H1 (cell line): Measurements from ENCODE around the gene TMEM116. TPM values are rescaled to one million over a fixed set of nuclear protein-coding genes. Genes with fewer than 3 reads are reported as not detected.

Experiments used
- CTCF ChIA-PET: fragments of 300-600 bp; sonication (Branson Sonifier 250); formaldehyde crosslinking; loops from one replicate; lab custom pipeline; 2021; ENCODE audit not compliant: partially characterized antibody; lab: Charles Lee
- POLR2A ChIA-PET: fragments of 300-600 bp; sonication (Branson Sonifier 250); formaldehyde crosslinking; loops from one replicate; lab custom pipeline; 2021; ENCODE audit warnings: inconsistent platforms; ENCODE audit not compliant: partially characterized antibody; lab: Charles Lee
- DNase-seq, 2 experiments: peaks; one replicate each; pipeline versions ENCODE4 v3.0.0 to v3.0.0-alpha.2; 2010 to 2022; ENCODE audit warnings: low spot score in 2 of 2, low read depth in 1 of 2, mixed read lengths in 1 of 2
- FAIRE-seq: peaks from 2 replicates; lab custom pipeline; 2011; peaks lifted over from hg19 to GRCh38; lab: Jason Lieb, UNC
- H2AFZ ChIP-seq: 2 replicates; pipeline ENCODE4 v1.8.1; 2012; ENCODE audit warnings: low read length, inconsistent platforms
- H2AK5ac ChIP-seq: 2 replicates; pipeline ENCODE4 v1.6.1; 2013; ENCODE audit warnings: low read depth, low read length
- H2BK120ac ChIP-seq: replicated peaks from 2 replicates; pipeline ENCODE3; 2013; ENCODE audit warnings: low read depth, low read length, inconsistent platforms
- H2BK12ac ChIP-seq: 2 replicates; pipeline ENCODE4 v1.6.1; 2013; ENCODE audit warnings: low read depth, low read length
- H2BK15ac ChIP-seq: 2 replicates; pipeline ENCODE4 v1.6.1; 2013; ENCODE audit warnings: low read length
- H2BK20ac ChIP-seq: 2 replicates; pipeline ENCODE4 v1.6.1; 2013; ENCODE audit warnings: low read length
- H2BK5ac ChIP-seq: 2 replicates; pipeline ENCODE4 v1.6.1; 2013; ENCODE audit warnings: low read depth, low read length
- H3K14ac ChIP-seq: 2 replicates; pipeline ENCODE4 v1.6.1; 2013; ENCODE audit warnings: inconsistent platforms; ENCODE audit not compliant: insufficient read length
- H3K18ac ChIP-seq: 2 replicates; pipeline ENCODE4 v1.6.1; 2013; ENCODE audit warnings: low read length; ENCODE audit errors: extremely low read depth
- H3K23ac ChIP-seq: 2 replicates; pipeline ENCODE4 v1.6.1; 2013; ENCODE audit warnings: inconsistent platforms; ENCODE audit not compliant: insufficient read length
- H3K23me2 ChIP-seq: 2 replicates; pipeline ENCODE4 v1.6.1; 2013; ENCODE audit warnings: low read depth, low read length
- H3K27ac ChIP-seq: 2 replicates; pipeline ENCODE4 v1.6.1; 2011; ENCODE audit warnings: low read depth, low read length, inconsistent platforms
- H3K27me3 ChIP-seq, 4 experiments: replicated peaks in 1 of 4; 1 replicate in 1 of 4; 2 replicates in 3 of 4; pipeline versions ENCODE4 v1.6.1 to v1.8.1; 2011 to 2013; ENCODE audit warnings: low read length in 3 of 4, mild to moderate bottlenecking in 3 of 4, inconsistent platforms in 2 of 4, mixed read lengths in 2 of 4, moderate library complexity in 1 of 4; ENCODE audit not compliant: control insufficient read depth in 3 of 4, insufficient read depth in 3 of 4; ENCODE audit errors: extremely low read depth in 1 of 4
- H3K36me3 ChIP-seq, 4 experiments: 2 replicates each; pipeline versions ENCODE4 v1.6.1 to v1.8.1; 2011 to 2013; ENCODE audit warnings: mild to moderate bottlenecking in 4 of 4, low read length in 3 of 4, moderate library complexity in 2 of 4, control low read depth in 1 of 4, inconsistent platforms in 1 of 4; ENCODE audit not compliant: insufficient read depth in 4 of 4, control insufficient read depth in 2 of 4
- H3K4ac ChIP-seq: replicated peaks from 2 replicates; pipeline ENCODE3; 2013; ENCODE audit warnings: low read length, low read depth, mixed read lengths, inconsistent platforms; ENCODE audit not compliant: insufficient read length
- H3K4me1 ChIP-seq, 4 experiments: replicated peaks in 1 of 4; 1 replicate in 1 of 4; 2 replicates in 3 of 4; pipeline versions ENCODE4 v1.6.1 to v1.8.1; 2011 to 2013; ENCODE audit warnings: low read length in 3 of 4, inconsistent platforms in 2 of 4, mixed read lengths in 1 of 4; ENCODE audit not compliant: insufficient read depth in 4 of 4, control insufficient read depth in 3 of 4
- H3K4me2 ChIP-seq, 2 experiments: 2 replicates each; pipeline versions ENCODE4 v1.6.1 to v1.8.1; 2011 to 2013; ENCODE audit warnings: low read depth in 2 of 2, low read length in 2 of 2, control low read depth in 1 of 2, inconsistent platforms in 1 of 2, mild to moderate bottlenecking in 1 of 2; ENCODE audit not compliant: insufficient read depth in 1 of 2
- H3K4me3 ChIP-seq, 4 experiments: fragments of 200-600, 300-600 bp in 1 of 4; sonication (generic), shearing (Covaris generic), sonication (Bioruptor Twin) in 1 of 4; 2 replicates each; pipeline versions ENCODE4 v1.5.1 to v1.8.1; 2011 to 2016; ENCODE audit warnings: low read length in 4 of 4, low read depth in 3 of 4, control low read depth in 2 of 4, inconsistent platforms in 2 of 4, mild to moderate bottlenecking in 2 of 4, mixed read lengths in 1 of 4, moderate library complexity in 1 of 4; ENCODE audit not compliant: insufficient read depth in 2 of 4; ENCODE audit errors: extremely low read depth in 1 of 4
- H3K56ac ChIP-seq: replicated peaks from 2 replicates; pipeline ENCODE3; 2013; ENCODE audit warnings: low read depth, mild to moderate bottlenecking, mixed read lengths, low read length, inconsistent platforms; ENCODE audit not compliant: insufficient read length
- H3K79me1 ChIP-seq: 2 replicates; pipeline ENCODE4 v1.6.1; 2013; ENCODE audit warnings: low read depth, low read length, control low read depth
- H3K79me2 ChIP-seq, 2 experiments: 2 replicates each; pipeline versions ENCODE4 v1.6.1 to v1.8.1; 2012 to 2013; ENCODE audit warnings: low read length in 2 of 2, mild to moderate bottlenecking in 2 of 2, inconsistent platforms in 1 of 2; ENCODE audit not compliant: insufficient read depth in 2 of 2, control insufficient read depth in 1 of 2
- H3K9ac ChIP-seq, 4 experiments: replicated peaks in 1 of 4; 1 replicate in 1 of 4; 2 replicates in 3 of 4; pipeline versions ENCODE4 v1.6.1 to v1.8.1; 2011 to 2013; ENCODE audit warnings: low read depth in 3 of 4, low read length in 3 of 4, control low read depth in 2 of 4, mild to moderate bottlenecking in 2 of 4, moderate library complexity in 2 of 4, inconsistent platforms in 1 of 4; ENCODE audit errors: extremely low read depth in 1 of 4
- H3K9me3 ChIP-seq, 2 experiments: 2 replicates each; pipeline versions ENCODE4 v1.6.1 to v1.8.1; 2012 to 2013; ENCODE audit warnings: mild to moderate bottlenecking in 2 of 2, moderate library complexity in 2 of 2, control low read depth in 1 of 2, inconsistent platforms in 1 of 2, low read depth in 1 of 2, low read length in 1 of 2, mixed read lengths in 1 of 2; ENCODE audit not compliant: insufficient read depth in 2 of 2
- H4K20me1 ChIP-seq, 2 experiments: replicated peaks in 1 of 2; 2 replicates each; pipeline versions ENCODE3 to v1.8.1; 2011 to 2013; ENCODE audit warnings: inconsistent platforms in 2 of 2, low read length in 2 of 2, mild to moderate bottlenecking in 1 of 2; ENCODE audit not compliant: insufficient read depth in 2 of 2, control insufficient read depth in 1 of 2
- H4K5ac ChIP-seq: 2 replicates; pipeline ENCODE4 v1.6.1; 2013; ENCODE audit warnings: low read length, low read depth, mixed read lengths, inconsistent platforms; ENCODE audit not compliant: insufficient read length
- H4K8ac ChIP-seq: 2 replicates; pipeline ENCODE4 v1.8.0; 2013; ENCODE audit warnings: mild to moderate bottlenecking, moderate library complexity, low read length, inconsistent platforms; ENCODE audit not compliant: insufficient read depth; ENCODE audit errors: extremely low read depth
- H4K91ac ChIP-seq: replicated peaks from 2 replicates; pipeline ENCODE3; 2013; ENCODE audit warnings: low read length, mixed read lengths, inconsistent platforms; ENCODE audit not compliant: insufficient read length
- ATF2 ChIP-seq: IDR thresholded peaks from 2 replicates; pipeline ENCODE4 v1.6.1; 2012; ENCODE audit warnings: low read length, inconsistent platforms
- EGR1 ChIP-seq: IDR thresholded peaks from 2 replicates; pipeline ENCODE4 v1.6.1; 2011; ENCODE audit warnings: low read depth, low read length, borderline replicate concordance
- EZH2 ChIP-seq: fragments of 200-600 bp; sonication (generic); IDR thresholded peaks from 2 replicates; pipeline ENCODE4 v1.7.1; 2012; ENCODE audit warnings: low read depth, mild to moderate bottlenecking, moderate library complexity, low read length, inconsistent platforms; ENCODE audit not compliant: severe bottlenecking
- HDAC6 ChIP-seq: IDR thresholded peaks from one replicate; pipeline ENCODE4 v1.7.1; 2012; ENCODE audit warnings: low read depth, mild to moderate bottlenecking, inconsistent platforms, low read length, moderate library complexity
- JUN ChIP-seq: IDR thresholded peaks from 2 replicates; pipeline ENCODE4 v1.6.1; 2011; ENCODE audit warnings: low read depth, mild to moderate bottlenecking, improper control_type of control experiment, low read length
- NANOG ChIP-seq: IDR thresholded peaks from 2 replicates; pipeline ENCODE4 v1.6.1; 2011; ENCODE audit warnings: low read length, low read depth, mild to moderate bottlenecking, inconsistent platforms; ENCODE audit not compliant: insufficient read depth, poor library complexity, severe bottlenecking
- POU5F1 ChIP-seq: IDR thresholded peaks from 2 replicates; pipeline ENCODE4 v1.6.1; 2011; ENCODE audit warnings: low read depth, mild to moderate bottlenecking, low read length, moderate library complexity
- SIRT6 ChIP-seq: IDR thresholded peaks from one replicate; pipeline ENCODE4 v1.7.1; 2012; ENCODE audit warnings: low read length, inconsistent platforms
- TCF12 ChIP-seq: IDR thresholded peaks from 2 replicates; pipeline ENCODE4 v1.6.1; 2011; ENCODE audit warnings: low read depth, mild to moderate bottlenecking, low read length
- USF2 ChIP-seq: IDR thresholded peaks from 2 replicates; pipeline ENCODE4 v1.6.1; 2011; ENCODE audit warnings: low read length, improper control_type of control experiment
- YY1 ChIP-seq: IDR thresholded peaks from 2 replicates; pipeline ENCODE4 v1.6.1; 2011; ENCODE audit warnings: low read depth, mild to moderate bottlenecking, low read length
- WGBS, 2 experiments: shearing (Covaris generic) in 1 of 2; methylation state at CpG; one replicate each; pipeline versions ENCODE4 v1.1.6 to v1.1.7; 2013 to 2015; ENCODE audit warnings: low lambda C conversion rate in 2 of 2, mixed read lengths in 2 of 2, inconsistent platforms in 1 of 2, low coverage in 1 of 2, missing lambda C conversion rate in 1 of 2; ENCODE audit not compliant: insufficient replicate concordance in 2 of 2, insufficient coverage in 1 of 2, insufficient read length in 1 of 2; ENCODE audit errors: extremely low coverage in 1 of 2, missing lambda C conversion rate in 1 of 2; 5-methylcytosine and 5-hydroxymethylcytosine counted together
- polyA plus RNA-seq, 7 experiments: library from polyadenylated mRNA; depleted of rRNA in 3 of 7; stranded (reverse) in 5 of 7; unstranded in 2 of 7; fragments of >200 nt in 5 of 7; fragments of 200-250 nt in 2 of 7; gene quantifications; 1 replicate in 5 of 7; 2 replicates in 1 of 7; 4 replicates in 1 of 7; pipeline versions ENCODE4 v1.2.1 to v1.2.3, GENCODE V29; 2011 to 2013; ENCODE audit warnings: missing spikeins in 2 of 7, mixed read lengths in 2 of 7
- total RNA-seq: library from RNA; stranded (reverse); fragmentation: NEBNext Ultra II Directional; extraction: Animal tissue kit (Norgen Biotek cat#: 25700); gene quantifications from 2 replicates; pipeline ENCODE4 v1.2.1, GENCODE V29; 2021

Gene TMEM116
- total and polyA plus RNA-seq, 2 of the 8 experiments (the other 6 are each of a cell fraction or from before 2014, with no cell fraction given) = 8.1 to 25.2 TPM

- Histone ChIP-seq H4K5ac (no peak overlapping the region), H3K4ac (no peak overlapping the region), H3K9ac (no peak overlapping the region), H3K79me2 (no peaks in the 10 kb centered on the region), H2BK20ac (no peak overlapping the region), H4K20me1 (peaks cover 0 to 6% of the 10 kb centered on the region in 2 experiments), H2BK12ac (no peak overlapping the region), H2BK15ac (no peak overlapping the region), H3K27ac (no peak overlapping the region), H2BK5ac (no peak overlapping the region), H4K8ac (no peak overlapping the region), H4K91ac (no peak overlapping the region), H2AK5ac (no peak overlapping the region), H3K9me3 (no peaks in the 10 kb centered on the region), H3K14ac (no peak overlapping the region), H3K56ac (no peak overlapping the region), H3K27me3 (no peaks in the 10 kb centered on the region), H2BK120ac (no peak overlapping the region), H3K79me1 (no peaks in the 10 kb centered on the region; the same call in 1 of the 2 replicates), H3K4me1 (peaks cover 0 to 2% (median 0%) of the 10 kb centered on the region in 4 experiments; a peak in 1 of 7 replicates), H3K23ac (no peak overlapping the region), H3K4me3 (no peak overlapping the region), H2AFZ (no peak overlapping the region), H3K18ac (no peak overlapping the region), H3K4me2 (no peak overlapping the region), H3K36me3 (peaks cover 9 to 73% (median 41%) of the 10 kb centered on the region in 4 experiments), H3K23me2 (no peaks in the 10 kb centered on the region)
- CTCF ChIA-PET = interaction anchor here (0.7 to 1.2 kb wide), 3 partner anchors 11 to 378 kb away, joined by 3 to 5 read pairs (median 3); no protein-coding TSS in a partner anchor
- WGBS, 2 experiments = 88% methylated on average over 5 of the region's 5 CpGs; no CpG with 5 or more reads in 1 of the 2 experiments
- FAIRE-seq (no peak), DNase-seq (no peak)
- POLR2A ChIA-PET = interaction anchor here (1.1 to 2.0 kb wide), 4 partner anchors 12 to 27 kb away, joined by 3 to 8 read pairs (median 5); partner anchors contain the start of genes ERP29 and TMEM116
- TF ChIP-seq ATF2 (no peak), EGR1 (no peak), JUN (no peak), NANOG (no peak), SIRT6 (no peak), TCF12 (no peak), HDAC6 (no peak), POU5F1 (no peak), USF2 (no peak), EZH2 (no peak), YY1 (no peak)
These were observed 19.3 kb upstream of the TMEM116 start for GRCh38 chr12:112032292-112032691.
